ENCODE data around the gene APBB2. TPM values are rescaled to one million over a fixed set of nuclear protein-coding genes. Genes with fewer than 3 reads are reported as not detected.

APBB2 gene
- total RNA-seq (2022; extraction: Qiagen RNA extraction; ENCODE audit: low read depth), result 6.0 to 11.7 TPM (median 10.4 TPM) in 5 replicates

GRCh38 chr4:41214136-41214824, at the start of gene APBB2:
APBB2 (minus strand) TSS chr4:41214542; CDS start chr4:41033254, 181,288 bp downstream.

GRCh38 chr4:41256740-41257256, 42.5 kb upstream of the APBB2 start, which contains the start of gene UCHL1:
UCHL1 (plus strand) TSS chr4:41256928; CDS start chr4:41256977, 49 bp downstream.

Other genes starting within 250 kb of the APBB2 start
- gene UCHL1, start 42.4 kb upstream of the APBB2 start, total RNA-seq (2022; extraction: Qiagen RNA extraction; ENCODE audit: low read depth), result 924 to 983 TPM (median 929 TPM) in 5 replicates